PC-3 (cell line): ENCODE results near the gene KRT23.

Experiments
- EZH2 ChIP-seq: fragments of 300-600 bp; sonication (generic); IDR thresholded peaks from one replicate; pipeline ENCODE4 v1.6.1; 2017; ENCODE audit warnings: antibody characterized with exemption, mild to moderate bottlenecking, low read length; ENCODE audit not compliant: unreplicated experiment
- EZH2phosphoT487 ChIP-seq: fragments of 300-600 bp; sonication (generic); IDR thresholded peaks from 2 replicates; pipeline ENCODE4 v1.6.1; 2018; ENCODE audit warnings: mild to moderate bottlenecking, antibody characterized with exemption, low read length, borderline replicate concordance
- TF ChIP-seq, protein P1 (sequence below): fragments of 300-600 bp; sonication (generic); conservative IDR thresholded peaks from 2 replicates; pipeline ENCODE4 v1.5.1; 2017; ENCODE audit warnings: antibody characterized with exemption, low read depth, mild to moderate bottlenecking, low read length

DNA sequence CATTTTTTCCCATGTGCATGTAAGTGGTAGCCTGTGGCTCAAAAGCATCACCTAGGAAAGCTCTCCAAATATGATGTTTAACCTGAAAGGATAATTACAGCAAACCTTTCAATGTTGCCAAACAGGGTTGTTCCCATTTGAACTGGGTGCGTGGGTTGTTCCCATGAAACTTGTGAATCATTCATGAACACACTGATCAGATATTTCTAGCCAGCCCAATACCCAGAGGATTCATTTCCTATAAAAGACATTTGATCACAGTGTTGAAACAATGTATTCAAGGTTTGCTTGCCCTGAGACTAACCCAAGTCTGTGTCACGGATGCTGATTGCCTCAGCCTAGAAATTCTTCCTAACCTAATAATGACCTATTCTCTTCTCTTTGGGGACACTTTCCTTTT is 16.4 kb upstream of the KRT23 start:
- TF ChIP-seq, protein P1, sequence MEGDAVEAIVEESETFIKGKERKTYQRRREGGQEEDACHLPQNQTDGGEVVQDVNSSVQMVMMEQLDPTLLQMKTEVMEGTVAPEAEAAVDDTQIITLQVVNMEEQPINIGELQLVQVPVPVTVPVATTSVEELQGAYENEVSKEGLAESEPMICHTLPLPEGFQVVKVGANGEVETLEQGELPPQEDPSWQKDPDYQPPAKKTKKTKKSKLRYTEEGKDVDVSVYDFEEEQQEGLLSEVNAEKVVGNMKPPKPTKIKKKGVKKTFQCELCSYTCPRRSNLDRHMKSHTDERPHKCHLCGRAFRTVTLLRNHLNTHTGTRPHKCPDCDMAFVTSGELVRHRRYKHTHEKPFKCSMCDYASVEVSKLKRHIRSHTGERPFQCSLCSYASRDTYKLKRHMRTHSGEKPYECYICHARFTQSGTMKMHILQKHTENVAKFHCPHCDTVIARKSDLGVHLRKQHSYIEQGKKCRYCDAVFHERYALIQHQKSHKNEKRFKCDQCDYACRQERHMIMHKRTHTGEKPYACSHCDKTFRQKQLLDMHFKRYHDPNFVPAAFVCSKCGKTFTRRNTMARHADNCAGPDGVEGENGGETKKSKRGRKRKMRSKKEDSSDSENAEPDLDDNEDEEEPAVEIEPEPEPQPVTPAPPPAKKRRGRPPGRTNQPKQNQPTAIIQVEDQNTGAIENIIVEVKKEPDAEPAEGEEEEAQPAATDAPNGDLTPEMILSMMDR: no peak
- no peak for TF ChIP-seq EZH2
- no peak for TF ChIP-seq EZH2phosphoT487
